Natural killer cell (primary cell): ENCODE measurements around the gene BGN. TPM values are rescaled to one million over a fixed set of nuclear protein-coding genes. Genes with fewer than 3 reads are reported as not detected.

Experiments used
- ATAC-seq, 3 donors: fragments of 150-1000 bp in 2 of 3; fragments of 200-7000 bp in 1 of 3; cut with Tn5 transposase; 1 replicate in 1 of 3; 2 replicates in 2 of 3; pipeline ENCODE4 v1.10.0; 2021; ENCODE audit warnings: mild to moderate bottlenecking in 2 of 3, moderate library complexity in 2 of 3
- DNase-seq, 2 donors: peaks; one replicate each; pipeline versions ENCODE4 v3.0.0 to v3.0.0-alpha.2; 2013 to 2021; ENCODE audit warnings: mixed read lengths in 1 of 2
- H3K27ac ChIP-seq: one replicate; pipeline ENCODE4 v1.5.1; 2013; ENCODE audit warnings: mild to moderate bottlenecking, low read length
- H3K27me3 ChIP-seq: one replicate; pipeline ENCODE4 v1.6.1; 2013; ENCODE audit warnings: low read length; ENCODE audit not compliant: control insufficient read depth, insufficient read depth
- H3K36me3 ChIP-seq: one replicate; pipeline ENCODE4 v1.6.1; 2013; ENCODE audit warnings: low read length; ENCODE audit not compliant: control insufficient read depth, insufficient read depth
- H3K4me1 ChIP-seq: one replicate; pipeline ENCODE4 v1.6.1; 2013; ENCODE audit warnings: low read length; ENCODE audit not compliant: control insufficient read depth, insufficient read depth
- H3K4me3 ChIP-seq: one replicate; pipeline ENCODE4 v1.5.1; 2013; ENCODE audit warnings: low read length
- H3K9me3 ChIP-seq: one replicate; pipeline ENCODE4 v1.6.1; 2013; ENCODE audit warnings: low read length; ENCODE audit not compliant: control insufficient read depth, insufficient read depth
- H3K27ac Mint-ChIP-seq, 2 donors: one replicate each; pipeline ENCODE4 v1.8.0; 2022; ENCODE audit warnings: mild to moderate bottlenecking in 2 of 2, mixed read lengths in 2 of 2, moderate library complexity in 1 of 2
- H3K27me3 Mint-ChIP-seq, 2 donors: one replicate each; pipeline ENCODE4 v1.8.0; 2022; ENCODE audit warnings: low read depth in 2 of 2, mixed read lengths in 2 of 2
- H3K36me3 Mint-ChIP-seq: one replicate; pipeline ENCODE4 v1.8.0; 2022; ENCODE audit warnings: mixed read lengths
- H3K4me1 Mint-ChIP-seq, 2 donors: one replicate each; pipeline ENCODE4 v1.8.0; 2022; ENCODE audit warnings: mixed read lengths in 2 of 2
- H3K4me3 Mint-ChIP-seq: one replicate; pipeline ENCODE4 v1.8.0; 2022; ENCODE audit warnings: mild to moderate bottlenecking, moderate library complexity, mixed read lengths
- H3K9me3 Mint-ChIP-seq, 2 donors: one replicate each; pipeline ENCODE4 v1.8.0; 2022; ENCODE audit warnings: mixed read lengths in 2 of 2
- CTCF ChIP-seq: fragments of 200-600 bp; IDR thresholded peaks from one replicate; pipeline ENCODE4 v1.8.0; 2022; ENCODE audit warnings: antibody characterized with exemption
- WGBS: methylation state at CpG from one replicate; pipeline ENCODE4 v1.1.7; 2013; ENCODE audit warnings: missing lambda C conversion rate; ENCODE audit not compliant: insufficient coverage; 5-methylcytosine and 5-hydroxymethylcytosine counted together
- intact Hi-C: fragments of 100-400 bp; cut with micrococcal nuclease; formaldehyde crosslinking; loops from one replicate; pipeline ENCODE4 v1.14.2; 2022
- total RNA-seq, 4 donors: library from RNA; stranded (reverse); fragments of 120-200 nt in 1 of 4; gene quantifications; one replicate each; pipeline versions ENCODE4 v1.2.3 to v1.2.4, GENCODE V29; 2013 to 2022

The BGN gene
- total RNA-seq, 3 donors from 2014 or later (not counting 1 experiment from before 2014, with no cell fraction given) = not detected

- no peak overlapping the region for H3K4me3 ChIP-seq
- no peak overlapping the region for H3K4me3 Mint-ChIP-seq
- H3K9me3 Mint-ChIP-seq = no peaks in the 10 kb centered on the region
- H3K27ac ChIP-seq = no peak overlapping the region
- DNase-seq (no peak), ATAC-seq (no peak)
- WGBS = 81% methylated on average over 7 of the region's 16 CpGs
- H3K36me3 ChIP-seq = no peaks in the 10 kb centered on the region
- H3K4me1 ChIP-seq = peaks cover 13% of the 10 kb centered on the region
- no peaks in the 10 kb centered on the region for H3K4me1 Mint-ChIP-seq
- H3K27me3 ChIP-seq = no peaks in the 10 kb centered on the region
- H3K36me3 Mint-ChIP-seq = no peaks in the 10 kb centered on the region
- no peak overlapping the region for H3K27ac Mint-ChIP-seq
- intact Hi-C loops = no loop called here
- H3K9me3 ChIP-seq = no peaks in the 10 kb centered on the region
- no peaks in the 10 kb centered on the region for H3K27me3 Mint-ChIP-seq
- no peak for TF ChIP-seq CTCF
Observed at GRCh38 chrX:153476666-153477363, 18.0 kb upstream of the BGN start.

GRCh38 chrX:153477364-153477857 lies 17.4 kb upstream of the BGN start:
- no peaks in the 10 kb centered on the region for H3K36me3 Mint-ChIP-seq
- WGBS = 77% methylated on average over 11 of the region's 11 CpGs
- intact Hi-C loops = no loop called here
- DNase-seq (no peak), ATAC-seq (no peak)
- Histone ChIP-seq H3K27me3 (no peaks in the 10 kb centered on the region), H3K4me3 (no peak overlapping the region), H3K9me3 (no peaks in the 10 kb centered on the region), H3K4me1 (peaks cover 13% of the 10 kb centered on the region), H3K27ac (no peak overlapping the region), H3K36me3 (no peaks in the 10 kb centered on the region)
- H3K27ac Mint-ChIP-seq = no peak overlapping the region
- no peaks in the 10 kb centered on the region for H3K9me3 Mint-ChIP-seq
- no peak overlapping the region for H3K4me3 Mint-ChIP-seq
- H3K27me3 Mint-ChIP-seq = no peaks in the 10 kb centered on the region
- TF ChIP-seq CTCF = no peak
- H3K4me1 Mint-ChIP-seq = no peaks in the 10 kb centered on the region

- no peak overlapping the region for H3K4me3 ChIP-seq
- H3K36me3 ChIP-seq = no peaks in the 10 kb centered on the region
- no peak overlapping the region for H3K27ac ChIP-seq
- no peaks in the 10 kb centered on the region for H3K9me3 ChIP-seq
- no peaks in the 10 kb centered on the region for H3K9me3 Mint-ChIP-seq
- no peak overlapping the region for H3K27ac Mint-ChIP-seq
- H3K4me1 ChIP-seq = peaks cover 13% of the 10 kb centered on the region
- ATAC-seq (no peak), DNase-seq (no peak)
- no peaks in the 10 kb centered on the region for H3K36me3 Mint-ChIP-seq
- 91% methylated on average over 9 of the region's 9 CpGs for WGBS
- no peak for TF ChIP-seq CTCF
- no peaks in the 10 kb centered on the region for H3K27me3 Mint-ChIP-seq
- no peak overlapping the region for H3K4me3 Mint-ChIP-seq
- no peaks in the 10 kb centered on the region for H3K27me3 ChIP-seq
- intact Hi-C loops = no loop called here
- H3K4me1 Mint-ChIP-seq = no peaks in the 10 kb centered on the region
Observed at GRCh38 chrX:153477901-153478300, 16.9 kb upstream of the BGN start.

GRCh38 chrX:153478746-153479145 lies 16.0 kb upstream of the BGN start:
- WGBS = 93% methylated on average over 15 of the region's 16 CpGs
- DNase-seq (no peak), ATAC-seq (no peak)
- Mint-ChIP-seq H3K27ac (no peak overlapping the region), H3K9me3 (no peaks in the 10 kb centered on the region), H3K4me3 (no peak overlapping the region), H3K36me3 (no peaks in the 10 kb centered on the region), H3K27me3 (no peaks in the 10 kb centered on the region), H3K4me1 (no peaks in the 10 kb centered on the region)
- intact Hi-C loops = no loop called here
- no peaks in the 10 kb centered on the region for H3K27me3 ChIP-seq
- H3K4me1 ChIP-seq = peaks cover 13% of the 10 kb centered on the region
- no peak for TF ChIP-seq CTCF
- H3K4me3 ChIP-seq = no peak overlapping the region
- no peaks in the 10 kb centered on the region for H3K9me3 ChIP-seq
- H3K27ac ChIP-seq = no peak overlapping the region
- no peaks in the 10 kb centered on the region for H3K36me3 ChIP-seq
